Kidney (tissue), 14 donors: ENCODE data around the gene ZBTB7C. TPM values are rescaled to one million over a fixed set of nuclear protein-coding genes. Genes with fewer than 3 reads are reported as not detected.

Experiments used
- DNase-seq, 5 donors: peaks; one replicate each; pipeline ENCODE4 v3.0.0-alpha.2; 2013 to 2020
- FAIRE-seq: peaks from 2 replicates; lab custom pipeline; 2012; peaks lifted over from hg19 to GRCh38; lab: Jason Lieb, UNC
- H3K27ac ChIP-seq, 2 donors: one replicate each; pipeline ENCODE4 v1.7.0; 2013; ENCODE audit warnings: low read depth in 2 of 2, low read length in 2 of 2, inconsistent platforms in 1 of 2
- H3K27me3 ChIP-seq: one replicate; pipeline ENCODE4 v1.7.1; 2013; ENCODE audit warnings: low read length, inconsistent platforms; ENCODE audit not compliant: control insufficient read depth, insufficient read depth
- H3K36me3 ChIP-seq, 3 donors: one replicate each; pipeline versions ENCODE4 v1.7.0 to v1.7.1; 2013; ENCODE audit warnings: low read length in 3 of 3, control low read depth in 1 of 3, inconsistent platforms in 1 of 3; ENCODE audit not compliant: insufficient read depth in 3 of 3, control insufficient read depth in 2 of 3
- H3K4me1 ChIP-seq, 3 donors: one replicate each; pipeline versions ENCODE4 v1.7.0 to v1.7.1; 2013; ENCODE audit warnings: low read length in 3 of 3, inconsistent platforms in 1 of 3, low read depth in 1 of 3; ENCODE audit not compliant: control insufficient read depth in 2 of 3, insufficient read depth in 2 of 3
- H3K4me3 ChIP-seq, 3 donors: one replicate each; pipeline versions ENCODE4 v1.7.0 to v1.8.1; 2013; ENCODE audit warnings: low read length in 3 of 3, control low read depth in 1 of 3, inconsistent platforms in 1 of 3
- H3K9ac ChIP-seq, 3 donors: one replicate each; pipeline versions ENCODE4 v1.7.0 to v1.7.1; 2013; ENCODE audit warnings: low read length in 3 of 3, control low read depth in 1 of 3, inconsistent platforms in 1 of 3
- H3K9me3 ChIP-seq, 3 donors: one replicate each; pipeline versions ENCODE4 v1.7.0 to v1.7.1; 2013; ENCODE audit warnings: low read length in 3 of 3, control low read depth in 1 of 3, inconsistent platforms in 1 of 3; ENCODE audit not compliant: control insufficient read depth in 2 of 3, insufficient read depth in 1 of 3
- intact Hi-C: fragments of 100-400 bp; cut with DNase I; formaldehyde crosslinking; loops from one replicate; pipeline ENCODE4 v1.11.1; 2022
- polyA plus RNA-seq: library from polyadenylated mRNA; stranded (reverse); fragments of 350-450 nt; fragmentation: Illumina TruSeq; extraction: RNeasy Lipid Tissue Mini Kit (QIAGEN cat#74804); gene quantifications from one replicate; pipeline ENCODE4 v1.2.3, GENCODE V29; 2014; ENCODE audit warnings: low read depth, low replicate concordance; ENCODE audit not compliant: insufficient read depth
- total RNA-seq: library from RNA; stranded (reverse); fragmentation: NEBNext Ultra II Directional; extraction: Animal tissue kit (Norgen Biotek cat#: 25700); gene quantifications from one replicate; pipeline ENCODE4 v1.2.1, GENCODE V29; 2021
- TF ChIP-seq, protein P1 (sequence below): IDR thresholded peaks from 3 replicates; pipeline ENCODE4 v1.5.1; 2012; ENCODE audit warnings: mild to moderate bottlenecking, moderate library complexity, borderline replicate concordance; ENCODE audit not compliant: insufficient read depth; ENCODE audit errors: extremely low read depth
- donor health status: control.
- donor health status: control.
- donor health status: control.
- donor health status: control.
- donor health status: control.
- donor health status: DM: yes; HTN: yes; CAD: no.
- donor health status: Normal renal cell carcinoma (clear cell type).

Gene ZBTB7C
- total and polyA plus RNA-seq, 2 donors from 2014 or later, result 1.8 to 13.8 TPM

DNA sequence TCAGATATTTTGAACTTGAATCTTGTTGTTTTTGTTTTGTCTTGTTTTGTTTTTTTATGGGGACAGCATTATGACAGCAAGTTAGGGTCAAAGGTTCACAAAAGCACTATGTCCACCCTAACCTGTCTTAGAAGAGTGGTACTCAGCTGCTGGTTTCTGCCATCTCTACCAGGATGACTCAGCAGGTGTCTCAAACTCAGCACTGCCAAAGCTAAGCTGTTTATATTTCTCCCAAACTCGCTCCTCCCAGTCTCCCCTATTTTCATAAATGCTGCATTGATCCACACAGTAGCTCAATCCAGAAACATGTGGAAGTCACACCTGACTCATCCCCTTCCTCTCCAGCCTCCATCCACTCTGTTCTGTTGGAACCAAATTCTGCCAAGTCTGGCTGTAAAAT, 134.9 kb downstream of the ZBTB7C start:
- Histone ChIP-seq H3K9me3 (no peaks in the 10 kb centered on the region), H3K27ac (no peak overlapping the region), H3K4me3 (no peak overlapping the region), H3K4me1 (no peaks in the 10 kb centered on the region), H3K27me3 (no peaks in the 10 kb centered on the region), H3K9ac (no peak overlapping the region), H3K36me3 (no peaks in the 10 kb centered on the region)
- FAIRE-seq, result no peak
- no peak for DNase-seq
- TF ChIP-seq, protein P1, sequence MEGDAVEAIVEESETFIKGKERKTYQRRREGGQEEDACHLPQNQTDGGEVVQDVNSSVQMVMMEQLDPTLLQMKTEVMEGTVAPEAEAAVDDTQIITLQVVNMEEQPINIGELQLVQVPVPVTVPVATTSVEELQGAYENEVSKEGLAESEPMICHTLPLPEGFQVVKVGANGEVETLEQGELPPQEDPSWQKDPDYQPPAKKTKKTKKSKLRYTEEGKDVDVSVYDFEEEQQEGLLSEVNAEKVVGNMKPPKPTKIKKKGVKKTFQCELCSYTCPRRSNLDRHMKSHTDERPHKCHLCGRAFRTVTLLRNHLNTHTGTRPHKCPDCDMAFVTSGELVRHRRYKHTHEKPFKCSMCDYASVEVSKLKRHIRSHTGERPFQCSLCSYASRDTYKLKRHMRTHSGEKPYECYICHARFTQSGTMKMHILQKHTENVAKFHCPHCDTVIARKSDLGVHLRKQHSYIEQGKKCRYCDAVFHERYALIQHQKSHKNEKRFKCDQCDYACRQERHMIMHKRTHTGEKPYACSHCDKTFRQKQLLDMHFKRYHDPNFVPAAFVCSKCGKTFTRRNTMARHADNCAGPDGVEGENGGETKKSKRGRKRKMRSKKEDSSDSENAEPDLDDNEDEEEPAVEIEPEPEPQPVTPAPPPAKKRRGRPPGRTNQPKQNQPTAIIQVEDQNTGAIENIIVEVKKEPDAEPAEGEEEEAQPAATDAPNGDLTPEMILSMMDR, result no peak
- intact Hi-C loops, result no loop called here

DNA sequence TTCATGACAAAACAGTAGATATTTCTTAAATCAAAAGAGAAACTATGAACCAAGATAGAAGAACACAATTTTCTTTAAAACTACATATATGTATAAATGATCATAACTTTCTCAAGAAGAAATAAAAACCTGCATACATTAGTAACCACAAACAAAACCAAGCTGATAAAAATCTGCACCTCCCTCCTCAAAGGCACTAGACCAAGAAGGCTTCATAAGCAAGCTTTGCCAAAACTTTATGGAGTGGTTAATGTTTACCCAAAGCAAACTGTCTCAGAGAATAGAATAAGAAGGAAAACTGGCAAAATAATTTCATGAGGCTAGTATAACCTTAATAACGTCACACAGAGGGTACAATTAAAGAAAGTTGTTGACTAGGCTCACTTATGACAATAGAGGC, 138.3 kb downstream of the ZBTB7C start:
- Histone ChIP-seq H3K4me3 (no peak overlapping the region), H3K27me3 (no peaks in the 10 kb centered on the region), H3K9me3 (no peaks in the 10 kb centered on the region), H3K4me1 (no peaks in the 10 kb centered on the region), H3K9ac (no peak overlapping the region), H3K27ac (no peak overlapping the region), H3K36me3 (no peaks in the 10 kb centered on the region)
- DNase-seq, result peak in 2 of 5 donors; percentile 45 to 52
- intact Hi-C loops, result no loop called here
- TF ChIP-seq, protein P1, result no peak
- no peak for FAIRE-seq

DNA sequence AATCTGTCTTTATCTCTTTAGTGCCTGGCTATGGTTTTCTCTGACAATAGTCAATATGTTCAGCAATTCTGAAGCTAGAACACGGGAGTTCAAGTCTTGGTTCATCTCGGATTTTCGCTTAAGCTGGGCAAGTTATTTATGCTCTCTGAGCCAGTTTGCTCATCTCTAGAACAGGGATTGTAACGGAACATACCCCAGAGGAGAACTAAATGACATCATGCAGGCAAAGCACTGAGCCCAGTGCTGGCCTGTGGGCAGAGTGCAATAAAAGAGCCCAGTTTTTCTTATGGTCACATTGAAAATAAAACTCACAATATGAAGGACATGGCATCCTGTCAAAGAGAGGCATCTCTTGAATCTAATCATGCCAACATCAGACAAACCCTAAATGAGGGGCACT, 143.9 kb downstream of the ZBTB7C start:
- H3K27ac ChIP-seq, result no peak overlapping the region
- no peaks in the 10 kb centered on the region for H3K36me3 ChIP-seq
- no peaks in the 10 kb centered on the region for H3K4me1 ChIP-seq
- DNase-seq (no peak), FAIRE-seq (no peak)
- TF ChIP-seq, protein P1, result no peak
- no peak overlapping the region for H3K9ac ChIP-seq
- intact Hi-C loops, result no loop called here
- no peaks in the 10 kb centered on the region for H3K27me3 ChIP-seq
- H3K9me3 ChIP-seq, result no peaks in the 10 kb centered on the region
- no peak overlapping the region for H3K4me3 ChIP-seq
